ENCODE measurements around the gene ANTXR1.

- TF ChIP-seq CTCF (IDR thresholded peaks at IDR 0.05; ENCODE audit: poor library complexity) (no peak), EZH2phosphoT487 (IDR thresholded peaks at IDR 0.05; ENCODE audit: low read depth, severe bottlenecking, unreplicated experiment) (no peak)
Measured at GRCh38 chr2:69154106-69154505, 141.1 kb downstream of the ANTXR1 start.

Data from hepatocyte (in vitro differentiated cells).